22Rv1 (cell line): Measurements from ENCODE around the gene ERI3.

Source experiments
- CTCF ChIP-seq: fragments of 450-650 bp; IDR thresholded peaks from 2 replicates; pipeline ENCODE4 v1.5.1; 2017; ENCODE audit warnings: mild to moderate bottlenecking
- ZFX ChIP-seq: fragments of 450-650 bp; IDR thresholded peaks from 2 replicates; pipeline ENCODE4 v1.6.1; 2017; ENCODE audit warnings: antibody characterized with exemption, borderline replicate concordance

DNA sequence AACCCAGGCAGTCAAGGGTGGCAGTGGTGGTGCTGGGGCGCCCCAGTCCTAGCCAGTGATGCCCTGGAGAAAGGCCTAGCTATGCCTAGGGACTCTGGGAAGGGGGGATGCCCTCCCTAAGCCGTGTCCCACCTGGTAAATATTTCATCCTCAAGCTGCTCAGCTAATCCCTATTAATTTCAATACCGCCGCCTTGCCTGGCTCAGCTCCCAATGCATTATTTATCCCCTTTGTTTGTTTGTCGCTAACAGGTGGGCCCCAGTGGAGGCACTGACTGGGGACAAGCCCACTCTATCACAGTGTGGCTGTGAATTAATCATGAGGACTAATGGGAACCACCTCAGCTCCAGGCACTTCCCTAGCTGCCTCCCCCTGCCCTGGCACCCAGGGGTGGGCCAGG lies 119.2 kb downstream of the ERI3 start:
- TF ChIP-seq CTCF (no peak), ZFX (no peak)
